Stimulated activated CD8-positive, alpha-beta memory T cell treated with anti-CD3 and anti-CD28 coated beads, Interleukin-15, amount 100 ng/mL, for 24 hours (primary cell): ENCODE results near the gene LGALS12.

Source experiments
- DNase-seq: peaks from one replicate; pipeline ENCODE4 v3.0.0-alpha.2; 2020; ENCODE audit warnings: low read depth

LGALS12 gene

GRCh38 chr11:63505857-63506528 lies at the start of gene LGALS12:
Gene LGALS12 (plus strand): TSS chr11:63506084. CDS start chr11:63506459, 375 bp downstream.
- DNase-seq: no peak

DNA sequence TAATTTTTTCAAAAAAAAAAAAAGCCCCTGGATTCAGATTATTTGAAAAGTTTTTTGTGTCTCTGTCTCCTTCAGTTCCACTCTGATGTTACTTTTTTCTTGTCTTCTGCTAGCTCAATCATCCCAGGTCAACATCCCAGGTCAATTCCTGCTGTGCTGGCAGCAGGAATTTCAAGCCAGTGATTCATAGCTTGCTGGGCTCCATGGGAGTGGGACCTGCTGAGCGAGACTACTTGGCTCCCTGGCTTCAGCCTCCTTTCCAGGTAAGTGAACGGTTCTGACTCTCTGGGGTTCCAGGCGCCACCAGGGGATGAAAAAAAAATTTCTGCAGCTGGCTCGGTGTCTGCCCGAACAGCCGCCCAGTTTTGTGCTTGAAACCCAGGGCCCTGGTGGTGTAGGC lies 46.3 kb upstream of the LGALS12 start:
- DNase-seq: no peak

GRCh38 chr11:63462137-63462536 lies 43.7 kb upstream of the LGALS12 start:
- no peak for DNase-seq

GRCh38 chr11:63470311-63470710 lies 35.6 kb upstream of the LGALS12 start:
- DNase-seq: no peak

DNA sequence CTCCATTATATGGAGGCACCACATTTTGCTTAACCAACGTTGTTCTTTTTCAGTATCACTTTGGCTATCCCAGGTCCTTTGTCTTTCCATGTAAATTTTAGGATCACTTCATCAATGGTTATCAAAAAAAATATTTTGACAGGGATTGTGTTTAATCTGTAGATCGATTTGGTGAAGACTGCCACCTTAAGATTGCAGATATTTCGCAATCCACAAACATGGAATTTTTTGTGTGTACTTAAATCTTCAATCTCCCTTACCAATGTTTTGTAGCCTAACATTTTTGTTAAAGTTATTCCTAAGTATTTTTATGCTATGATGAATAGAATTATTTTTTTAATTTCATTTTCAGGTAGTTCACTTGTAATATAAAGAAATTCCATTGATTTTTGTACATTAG lies 33.5 kb upstream of the LGALS12 start:
- DNase-seq: no peak

GRCh38 chr11:63476618-63477017 lies 29.3 kb upstream of the LGALS12 start:
- DNase-seq: no peak

DNA sequence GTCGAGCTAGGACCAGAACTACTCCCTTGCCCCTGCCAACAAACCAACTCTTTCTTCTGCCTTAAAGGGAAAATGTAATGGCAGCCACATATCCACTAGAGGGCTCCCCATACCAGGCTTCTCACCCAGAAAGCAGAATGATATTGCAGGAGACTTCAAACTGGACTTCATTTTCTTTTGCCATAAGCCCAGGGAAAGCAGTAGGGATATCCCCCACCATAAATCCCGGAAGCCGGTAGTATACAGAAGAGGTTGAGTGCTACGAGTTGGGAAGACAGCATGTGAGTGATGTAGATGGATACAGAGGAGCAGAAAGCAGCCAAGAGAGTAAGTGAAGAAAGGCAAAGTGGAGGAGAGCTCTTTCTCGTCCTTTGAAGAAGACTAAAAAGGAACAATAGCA lies 27.0 kb upstream of the LGALS12 start:
- no peak for DNase-seq

GRCh38 chr11:63480039-63480438 lies 25.8 kb upstream of the LGALS12 start:
- no peak for DNase-seq

DNA sequence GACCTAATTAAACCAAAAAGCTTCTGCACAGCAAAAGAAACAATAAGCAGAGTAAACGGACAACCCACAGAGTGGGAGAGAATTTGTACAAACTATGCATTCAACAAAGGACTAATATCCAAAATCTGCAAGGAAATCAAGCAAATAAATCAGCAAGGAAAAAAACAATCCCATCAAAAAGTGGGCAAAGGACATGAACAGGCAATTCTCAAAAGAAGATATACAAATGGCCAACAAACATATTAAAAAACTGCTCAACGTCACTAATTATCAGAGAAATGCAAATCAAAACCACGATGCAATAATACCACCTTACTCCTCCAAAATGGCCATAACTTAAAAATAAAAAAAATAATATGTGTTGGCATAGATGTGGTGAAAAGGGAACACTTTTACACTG lies 20.1 kb upstream of the LGALS12 start:
- DNase-seq: no peak

GRCh38 chr11:63488789-63489188 lies 17.1 kb upstream of the LGALS12 start:
- DNase-seq: no peak

DNA sequence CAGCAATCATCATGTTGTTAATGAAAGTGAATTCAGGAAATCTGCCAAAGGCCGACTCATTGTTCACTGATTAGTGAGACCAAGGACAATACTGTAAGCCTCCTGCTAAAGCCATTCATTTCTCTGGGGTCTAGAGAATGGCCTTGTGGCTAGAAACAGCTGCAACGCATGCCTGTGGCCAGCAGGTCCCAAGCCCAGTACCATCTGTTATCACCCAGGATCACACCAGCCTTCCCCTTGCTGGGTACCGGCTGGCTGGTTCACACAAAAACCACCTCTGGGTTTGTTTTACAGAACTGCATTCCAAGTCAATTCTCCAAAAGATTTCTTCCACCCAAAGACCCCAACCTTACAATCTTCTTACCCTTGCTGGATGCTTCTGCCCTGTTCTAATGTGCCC lies 16.0 kb upstream of the LGALS12 start:
- DNase-seq: no peak

- DNase-seq: no peak
These were observed 15.2 kb upstream of the LGALS12 start, which contains the start of gene PLAAT5 for GRCh38 chr11:63490551-63491239. Gene PLAAT5 (minus strand): TSS chr11:63491167. CDS start chr11:63491034, 133 bp downstream.

- no peak for DNase-seq
These were observed 14.7 kb upstream of the LGALS12 start for GRCh38 chr11:63491240-63491587.

- DNase-seq: no peak
These were observed 14.1 kb upstream of the LGALS12 start for GRCh38 chr11:63491636-63492372.

- DNase-seq: no peak
These were observed 13.4 kb upstream of the LGALS12 start for GRCh38 chr11:63492441-63492840.

GRCh38 chr11:63493127-63493526 lies 12.8 kb upstream of the LGALS12 start:
- DNase-seq: no peak

DNA sequence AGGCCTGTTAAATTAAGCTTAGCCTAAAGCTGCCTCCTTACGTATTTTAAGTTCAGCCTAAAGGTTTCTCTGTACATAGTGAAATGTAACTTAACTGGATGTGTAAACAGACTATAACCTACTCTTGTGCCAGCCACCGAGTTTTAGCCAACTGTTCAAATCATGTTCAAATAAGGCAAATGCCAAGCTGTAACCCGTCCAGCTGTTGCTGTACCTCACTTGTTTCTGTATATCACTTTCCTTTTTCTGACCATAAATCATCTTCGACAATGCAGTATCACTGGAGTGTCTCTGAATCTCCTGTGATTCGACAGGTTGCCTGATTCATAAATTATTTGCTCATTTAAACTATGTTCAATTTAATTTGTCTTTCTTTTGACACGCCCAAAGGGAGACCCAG lies 10.9 kb upstream of the LGALS12 start:
- DNase-seq: no peak

DNA sequence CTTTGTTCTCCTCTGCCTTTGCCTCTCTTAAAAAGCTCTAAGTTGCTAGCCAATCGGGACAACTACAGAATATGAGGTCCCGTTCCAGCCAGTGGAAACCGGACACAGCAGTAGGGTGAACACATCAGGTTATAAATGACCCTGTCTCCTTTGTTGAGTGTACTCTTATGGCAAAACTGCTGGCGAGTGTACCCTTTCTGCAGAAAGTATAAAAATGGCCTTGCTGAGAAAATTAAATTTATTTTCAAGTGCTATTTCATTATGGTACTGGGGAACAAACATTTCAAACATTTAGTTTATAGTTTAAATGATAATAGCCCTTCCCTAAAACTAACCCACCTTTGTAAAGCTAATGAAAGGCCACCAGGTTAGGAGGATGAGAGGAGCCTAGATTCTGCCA lies 6.0 kb upstream of the LGALS12 start:
- DNase-seq: no peak

DNA sequence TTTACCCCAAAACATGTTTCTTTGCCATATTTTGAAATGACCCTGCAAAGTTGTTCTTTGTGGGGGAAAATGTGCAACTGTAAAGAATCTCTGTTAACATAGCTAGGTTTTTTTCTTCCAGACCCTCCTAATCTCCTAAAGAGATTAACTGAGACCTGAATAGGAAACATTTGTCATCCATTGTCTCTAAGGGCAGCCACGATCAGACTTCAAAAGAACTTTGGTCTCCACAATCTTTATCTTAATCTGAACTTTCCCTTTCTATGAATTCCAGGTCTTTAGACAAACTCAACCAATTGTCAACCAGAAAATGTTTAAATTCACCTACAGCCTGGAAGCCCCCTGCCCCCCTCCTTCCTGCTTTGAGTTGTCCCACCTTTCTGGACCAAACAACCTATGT lies 4.6 kb upstream of the LGALS12 start:
- no peak for DNase-seq

DNA sequence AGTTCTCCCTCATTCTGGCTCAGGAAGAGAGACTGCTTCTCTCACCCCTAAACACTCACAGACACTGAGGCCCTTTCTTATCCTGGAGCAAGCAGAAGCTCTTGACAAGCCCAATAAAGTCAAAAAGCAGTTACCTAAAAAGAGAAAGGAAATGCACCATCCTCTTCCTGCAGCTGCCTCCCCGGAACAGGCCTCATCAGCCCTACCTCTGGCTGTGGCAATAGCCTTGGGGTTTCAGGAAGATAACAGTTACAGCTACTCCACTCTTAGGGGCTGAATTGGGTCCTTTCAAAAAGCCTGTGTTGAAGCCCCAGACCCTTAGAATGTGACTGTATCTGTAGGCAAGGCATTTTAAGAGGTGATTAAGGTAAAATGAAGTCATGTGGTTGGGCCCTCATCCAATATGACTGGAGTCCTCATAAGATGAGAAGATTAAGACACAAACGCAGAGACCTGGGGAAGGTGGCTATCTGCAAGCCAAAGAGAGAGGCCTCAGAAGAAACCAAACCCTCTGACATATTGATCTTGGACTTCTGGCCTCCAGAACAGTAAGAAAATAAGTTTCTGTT lies 3.5 kb upstream of the LGALS12 start:
- DNase-seq: no peak

DNA sequence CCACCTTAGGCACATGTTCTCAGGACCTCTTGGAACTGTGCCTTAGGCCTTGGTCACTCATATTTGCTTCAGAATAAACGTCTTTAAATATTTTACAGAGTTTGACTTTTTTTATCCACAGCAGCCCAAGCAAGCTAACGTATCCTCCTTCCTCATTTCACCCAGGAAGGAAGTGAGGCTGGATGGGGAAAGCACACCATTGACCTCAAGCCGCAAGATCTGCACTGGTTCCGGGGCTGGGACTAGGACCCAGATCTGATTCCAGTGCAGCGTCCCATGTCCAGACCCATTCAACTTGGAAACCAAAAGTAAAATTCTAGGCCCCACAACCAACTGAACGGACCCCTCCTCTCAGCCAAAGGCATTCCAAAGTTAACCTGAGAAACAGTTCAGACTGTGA lies 2.4 kb upstream of the LGALS12 start:
- DNase-seq: no peak

- no peak for DNase-seq
These were observed 1.8 kb upstream of the LGALS12 start for GRCh38 chr11:63504054-63504453.
